H1 (cell line): Measurements from ENCODE around the gene UVSSA. TPM values are rescaled to one million over a fixed set of nuclear protein-coding genes. Genes with fewer than 3 reads are reported as not detected.

Experiments
- CHD2 ChIP-seq: IDR thresholded peaks from 2 replicates; pipeline ENCODE4 v1.6.1; 2012; ENCODE audit warnings: low read length, improper control_type of control experiment
- GTF2F1 ChIP-seq: IDR thresholded peaks from 2 replicates; pipeline ENCODE4 v1.6.1; 2012; ENCODE audit warnings: low read depth, low read length, improper control_type of control experiment, borderline replicate concordance
- NRF1 ChIP-seq: IDR thresholded peaks from 2 replicates; pipeline ENCODE4 v1.6.1; 2011; ENCODE audit warnings: mild to moderate bottlenecking, low read depth, low read length, improper control_type of control experiment
- SIX5 ChIP-seq: IDR thresholded peaks from 2 replicates; pipeline ENCODE4 v1.6.1; 2011; ENCODE audit warnings: mild to moderate bottlenecking, low read depth, low read length
- SUZ12 ChIP-seq: fragments of 200-600 bp; sonication (generic); IDR thresholded peaks from 2 replicates; pipeline ENCODE4 v1.6.1; 2012; ENCODE audit warnings: mild to moderate bottlenecking, inconsistent platforms, low read length, moderate library complexity, mixed read lengths
- polyA plus RNA-seq, 7 experiments: library from polyadenylated mRNA; depleted of rRNA in 3 of 7; stranded (reverse) in 5 of 7; unstranded in 2 of 7; fragments of >200 nt in 5 of 7; fragments of 200-250 nt in 2 of 7; gene quantifications; 1 replicate in 5 of 7; 2 replicates in 1 of 7; 4 replicates in 1 of 7; pipeline versions ENCODE4 v1.2.1 to v1.2.3, GENCODE V29; 2011 to 2013; ENCODE audit warnings: missing spikeins in 2 of 7, mixed read lengths in 2 of 7
- total RNA-seq: library from RNA; stranded (reverse); fragmentation: NEBNext Ultra II Directional; extraction: Animal tissue kit (Norgen Biotek cat#: 25700); gene quantifications from 2 replicates; pipeline ENCODE4 v1.2.1, GENCODE V29; 2021
- TF ChIP-seq, protein P1 (sequence below): IDR thresholded peaks from 2 replicates; pipeline ENCODE4 v1.6.1; 2011; ENCODE audit warnings: low read length, improper control_type of control experiment
- TF ChIP-seq, protein P2 (sequence below), 3 experiments: IDR thresholded peaks; 1 replicate in 2 of 3; 2 replicates in 1 of 3; pipeline versions ENCODE4 v1.5.1 to v1.6.1; 2011; ENCODE audit warnings: low read length in 3 of 3, mild to moderate bottlenecking in 3 of 3, inconsistent platforms in 2 of 3, low read depth in 1 of 3, moderate library complexity in 1 of 3; ENCODE audit not compliant: insufficient read depth in 1 of 3; ENCODE audit errors: control extremely low read depth in 1 of 3

The UVSSA gene
- total and polyA plus RNA-seq, 2 of the 8 experiments (the other 6 are each of a cell fraction or from before 2014, with no cell fraction given): 14.5 to 19.4 TPM

DNA sequence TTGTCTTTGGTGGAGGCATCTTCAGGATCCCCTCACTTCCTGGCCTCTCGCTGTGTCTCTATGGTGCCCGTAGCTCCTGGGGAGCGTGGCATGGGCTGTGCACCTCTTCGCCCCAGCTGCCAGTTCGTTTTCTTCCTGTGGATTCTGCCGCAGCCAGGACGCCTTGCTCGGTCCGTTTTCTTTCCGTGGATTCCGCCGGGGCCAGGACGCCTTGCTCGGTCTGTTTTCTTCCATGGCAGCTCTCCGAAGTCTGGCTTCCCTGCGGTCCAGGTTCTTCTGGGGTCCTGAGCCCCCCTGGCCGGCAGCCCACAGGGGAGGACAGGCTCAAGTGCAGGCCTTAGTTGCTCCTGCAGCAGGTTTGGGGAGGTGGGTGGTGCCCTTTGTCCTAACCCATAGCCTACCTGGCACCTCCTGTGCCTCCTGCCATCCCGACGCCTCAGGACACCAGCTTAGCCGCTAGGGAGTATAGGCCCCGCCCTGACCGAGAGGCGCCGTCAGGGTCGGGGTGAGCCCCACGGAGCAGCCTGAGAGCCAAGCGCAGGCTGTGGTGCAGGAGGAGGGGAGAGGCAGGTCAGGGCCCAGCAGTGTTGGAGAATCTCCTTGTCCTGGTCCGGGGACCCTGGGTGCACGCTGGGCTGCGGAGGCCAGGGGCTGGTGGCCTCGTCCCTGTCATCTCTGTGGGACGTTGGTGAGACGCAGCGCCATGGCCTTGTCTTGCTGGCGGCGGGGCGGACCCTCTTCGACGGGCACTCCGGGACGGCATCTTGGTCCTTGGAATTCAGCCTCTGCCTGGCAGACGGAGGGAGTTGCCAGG, 27.1 kb downstream of the UVSSA start (continued):
- TF ChIP-seq CHD2 (no peak), SIX5 (no peak), GTF2F1 (no peak), NRF1 (no peak), SUZ12 (no peak)
- TF ChIP-seq, protein P1, sequence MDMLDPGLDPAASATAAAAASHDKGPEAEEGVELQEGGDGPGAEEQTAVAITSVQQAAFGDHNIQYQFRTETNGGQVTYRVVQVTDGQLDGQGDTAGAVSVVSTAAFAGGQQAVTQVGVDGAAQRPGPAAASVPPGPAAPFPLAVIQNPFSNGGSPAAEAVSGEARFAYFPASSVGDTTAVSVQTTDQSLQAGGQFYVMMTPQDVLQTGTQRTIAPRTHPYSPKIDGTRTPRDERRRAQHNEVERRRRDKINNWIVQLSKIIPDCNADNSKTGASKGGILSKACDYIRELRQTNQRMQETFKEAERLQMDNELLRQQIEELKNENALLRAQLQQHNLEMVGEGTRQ: no peak
- TF ChIP-seq, protein P2, sequence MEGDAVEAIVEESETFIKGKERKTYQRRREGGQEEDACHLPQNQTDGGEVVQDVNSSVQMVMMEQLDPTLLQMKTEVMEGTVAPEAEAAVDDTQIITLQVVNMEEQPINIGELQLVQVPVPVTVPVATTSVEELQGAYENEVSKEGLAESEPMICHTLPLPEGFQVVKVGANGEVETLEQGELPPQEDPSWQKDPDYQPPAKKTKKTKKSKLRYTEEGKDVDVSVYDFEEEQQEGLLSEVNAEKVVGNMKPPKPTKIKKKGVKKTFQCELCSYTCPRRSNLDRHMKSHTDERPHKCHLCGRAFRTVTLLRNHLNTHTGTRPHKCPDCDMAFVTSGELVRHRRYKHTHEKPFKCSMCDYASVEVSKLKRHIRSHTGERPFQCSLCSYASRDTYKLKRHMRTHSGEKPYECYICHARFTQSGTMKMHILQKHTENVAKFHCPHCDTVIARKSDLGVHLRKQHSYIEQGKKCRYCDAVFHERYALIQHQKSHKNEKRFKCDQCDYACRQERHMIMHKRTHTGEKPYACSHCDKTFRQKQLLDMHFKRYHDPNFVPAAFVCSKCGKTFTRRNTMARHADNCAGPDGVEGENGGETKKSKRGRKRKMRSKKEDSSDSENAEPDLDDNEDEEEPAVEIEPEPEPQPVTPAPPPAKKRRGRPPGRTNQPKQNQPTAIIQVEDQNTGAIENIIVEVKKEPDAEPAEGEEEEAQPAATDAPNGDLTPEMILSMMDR (IDR thresholded peaks at IDR 0.05; ENCODE audit: control extremely low read depth in 1 of 3, insufficient read depth in 1 of 3, low read depth in 1 of 3, low read length in 3 of 3): no peak
